ENCODE results near the gene FANCB.
A peak's percentile ranks its signal among the peaks of the same experiment; 100 is the strongest.

Gene FANCB

GRCh38 chrX:14832586-14832985 is 40.3 kb downstream of the FANCB start:
- no peak for DNase-seq (ENCODE audit: low spot score)

GRCh38 chrX:14832151-14832550 is 40.7 kb downstream of the FANCB start:
- peak; percentile 26 for DNase-seq (ENCODE audit: low spot score)

- DNase-seq (ENCODE audit: low spot score), result no peak
Observed at GRCh38 chrX:14829643-14830042, 43.2 kb downstream of the FANCB start.

- no peak for DNase-seq (ENCODE audit: low spot score)
Observed at GRCh38 chrX:14826319-14826718, 46.5 kb downstream of the FANCB start.

- DNase-seq (ENCODE audit: low spot score), result no peak
Observed at GRCh38 chrX:14825851-14826250, 47.0 kb downstream of the FANCB start.

GRCh38 chrX:14819769-14820168 is 53.1 kb downstream of the FANCB start:
- DNase-seq (ENCODE audit: low spot score), result no peak

GRCh38 chrX:14817571-14817970 is 55.3 kb downstream of the FANCB start:
- no peak for DNase-seq (ENCODE audit: low spot score)

- no peak for DNase-seq (ENCODE audit: low spot score)
Observed at GRCh38 chrX:14802943-14803710, 69.7 kb downstream of the FANCB start.

- DNase-seq (ENCODE audit: low spot score), result peak; percentile 18
Observed at GRCh38 chrX:14801136-14801535, 71.7 kb downstream of the FANCB start.

GRCh38 chrX:14798805-14799397 is 74.0 kb downstream of the FANCB start:
- DNase-seq (ENCODE audit: low spot score), result no peak
